ENCODE data around the gene PLXNA4. TPM values are rescaled to one million over a fixed set of nuclear protein-coding genes. Genes with fewer than 3 reads are reported as not detected.

PLXNA4 gene
- 11.2 and 11.5 TPM in 2 replicates for total RNA-seq (2014; rRNA removed; shearing (Covaris generic))

GRCh38 chr7:132575982-132576720 is at the start of gene PLXNA4:
TSS of gene PLXNA4 (minus strand) at chr7:132576470. CDS start at chr7:132508693, 67,777 bp downstream.
- DNase-seq = peak; percentile 34 to 52
- no peaks in the 10 kb centered on the region for H3K27me3 ChIP-seq
- no peaks in the 10 kb centered on the region for H3K36me3 ChIP-seq
- peak within 1 kb of the TSS; percentile 59 for H3K4me3 ChIP-seq
- H3K4me1 ChIP-seq = no peaks in the 10 kb centered on the region
- H3K9me3 ChIP-seq (replicated peaks) = no peaks in the 10 kb centered on the region
- no peak within 1 kb of the TSS for H3K27ac ChIP-seq

GRCh38 chr7:132625651-132626050 is 49.4 kb upstream of the PLXNA4 start:
- DNase-seq = no peak

GRCh38 chr7:132622081-132622480 is 45.8 kb upstream of the PLXNA4 start:
- no peak for DNase-seq
- Histone ChIP-seq H3K4me3 (no peak overlapping the region), H3K4me1 (no peaks in the 10 kb centered on the region), H3K36me3 (no peaks in the 10 kb centered on the region), H3K27ac (no peak overlapping the region), H3K27me3 (no peaks in the 10 kb centered on the region), H3K9me3 (replicated peaks) (no peaks in the 10 kb centered on the region)

More at GRCh38 chr7:132625651-132626050, 49.4 kb upstream of the PLXNA4 start:
- H3K36me3 ChIP-seq = no peaks in the 10 kb centered on the region
- H3K9me3 ChIP-seq (replicated peaks) = no peaks in the 10 kb centered on the region
- no peak overlapping the region for H3K4me3 ChIP-seq
- no peaks in the 10 kb centered on the region for H3K4me1 ChIP-seq
- no peaks in the 10 kb centered on the region for H3K27me3 ChIP-seq
- no peak overlapping the region for H3K27ac ChIP-seq

- no peaks in the 10 kb centered on the region for H3K9me3 ChIP-seq (replicated peaks)
- H3K27ac ChIP-seq = no peak overlapping the region
- H3K4me3 ChIP-seq = no peak overlapping the region
- no peak for DNase-seq
- H3K4me1 ChIP-seq = no peaks in the 10 kb centered on the region
- no peaks in the 10 kb centered on the region for H3K27me3 ChIP-seq
- H3K36me3 ChIP-seq = no peaks in the 10 kb centered on the region
These were observed 43.7 kb upstream of the PLXNA4 start for GRCh38 chr7:132619967-132620366.

- H3K4me1 ChIP-seq = no peaks in the 10 kb centered on the region
- H3K27ac ChIP-seq = no peak overlapping the region
- H3K27me3 ChIP-seq = no peaks in the 10 kb centered on the region
- no peaks in the 10 kb centered on the region for H3K36me3 ChIP-seq
- DNase-seq = no peak
- no peak overlapping the region for H3K4me3 ChIP-seq
- H3K9me3 ChIP-seq (replicated peaks) = no peaks in the 10 kb centered on the region
These were observed 42.7 kb upstream of the PLXNA4 start for GRCh38 chr7:132618956-132619305.

GRCh38 chr7:132618271-132618955 is 42.1 kb upstream of the PLXNA4 start:
- DNase-seq = no peak
- H3K4me3 ChIP-seq = no peak overlapping the region
- H3K27me3 ChIP-seq = no peaks in the 10 kb centered on the region
- no peaks in the 10 kb centered on the region for H3K36me3 ChIP-seq
- no peaks in the 10 kb centered on the region for H3K9me3 ChIP-seq (replicated peaks)
- H3K27ac ChIP-seq = no peak overlapping the region
- H3K4me1 ChIP-seq = no peaks in the 10 kb centered on the region

GRCh38 chr7:132614428-132615318 is 38.4 kb upstream of the PLXNA4 start:
- H3K27ac ChIP-seq = no peak overlapping the region
- H3K36me3 ChIP-seq = no peaks in the 10 kb centered on the region
- H3K4me3 ChIP-seq = no peak overlapping the region
- no peaks in the 10 kb centered on the region for H3K4me1 ChIP-seq
- H3K9me3 ChIP-seq (replicated peaks) = no peaks in the 10 kb centered on the region
- DNase-seq = no peak
- H3K27me3 ChIP-seq = no peaks in the 10 kb centered on the region

- DNase-seq = no peak
- no peak overlapping the region for H3K27ac ChIP-seq
- no peaks in the 10 kb centered on the region for H3K36me3 ChIP-seq
- H3K9me3 ChIP-seq (replicated peaks) = no peaks in the 10 kb centered on the region
- no peaks in the 10 kb centered on the region for H3K4me1 ChIP-seq
- no peak overlapping the region for H3K4me3 ChIP-seq
- no peaks in the 10 kb centered on the region for H3K27me3 ChIP-seq
These were observed 37.5 kb upstream of the PLXNA4 start for GRCh38 chr7:132613737-132614136.

GRCh38 chr7:132610995-132611394 is 34.7 kb upstream of the PLXNA4 start:
- H3K27me3 ChIP-seq = no peaks in the 10 kb centered on the region
- H3K9me3 ChIP-seq (replicated peaks) = no peaks in the 10 kb centered on the region
- no peaks in the 10 kb centered on the region for H3K36me3 ChIP-seq
- H3K27ac ChIP-seq = no peak overlapping the region
- H3K4me3 ChIP-seq = no peak overlapping the region
- no peak for DNase-seq
- no peaks in the 10 kb centered on the region for H3K4me1 ChIP-seq

GRCh38 chr7:132609906-132610520 is 33.7 kb upstream of the PLXNA4 start:
- Histone ChIP-seq H3K27me3 (no peaks in the 10 kb centered on the region), H3K36me3 (no peaks in the 10 kb centered on the region), H3K4me1 (no peaks in the 10 kb centered on the region), H3K27ac (no peak overlapping the region), H3K4me3 (no peak overlapping the region), H3K9me3 (replicated peaks) (no peaks in the 10 kb centered on the region)
- DNase-seq = no peak

- H3K27me3 ChIP-seq = no peaks in the 10 kb centered on the region
- H3K9me3 ChIP-seq (replicated peaks) = no peaks in the 10 kb centered on the region
- peak in 1 of 2 experiments; percentile 6 for DNase-seq
- H3K4me1 ChIP-seq = no peaks in the 10 kb centered on the region
- no peak overlapping the region for H3K27ac ChIP-seq
- H3K36me3 ChIP-seq = no peaks in the 10 kb centered on the region
- no peak overlapping the region for H3K4me3 ChIP-seq
These were observed 33.0 kb upstream of the PLXNA4 start for GRCh38 chr7:132609222-132609621.

GRCh38 chr7:132608523-132608922 is 32.3 kb upstream of the PLXNA4 start:
- Histone ChIP-seq H3K27me3 (no peaks in the 10 kb centered on the region), H3K4me1 (no peaks in the 10 kb centered on the region), H3K4me3 (no peak overlapping the region), H3K36me3 (no peaks in the 10 kb centered on the region), H3K27ac (no peak overlapping the region), H3K9me3 (replicated peaks) (no peaks in the 10 kb centered on the region)
- no peak for DNase-seq

GRCh38 chr7:132607656-132608055 is 31.4 kb upstream of the PLXNA4 start:
- Histone ChIP-seq H3K4me1 (no peaks in the 10 kb centered on the region), H3K36me3 (no peaks in the 10 kb centered on the region), H3K9me3 (replicated peaks) (no peaks in the 10 kb centered on the region), H3K4me3 (no peak overlapping the region), H3K27ac (no peak overlapping the region), H3K27me3 (0 out of 2 replicates have a peak, but pooled peaks cover 3% of the 10 kb centered on the region)
- no peak for DNase-seq

- 0 out of 2 replicates have a peak, but pooled peaks cover 3% of the 10 kb centered on the region for H3K27me3 ChIP-seq
- no peaks in the 10 kb centered on the region for H3K4me1 ChIP-seq
- H3K27ac ChIP-seq = no peak overlapping the region
- DNase-seq = no peak
- H3K4me3 ChIP-seq = no peak overlapping the region
- no peaks in the 10 kb centered on the region for H3K36me3 ChIP-seq
- H3K9me3 ChIP-seq (replicated peaks) = no peaks in the 10 kb centered on the region
These were observed 27.9 kb upstream of the PLXNA4 start for GRCh38 chr7:132604121-132604520.
